ENCODE data around the gene SLC46A3. TPM values are rescaled to one million over a fixed set of nuclear protein-coding genes. Genes with fewer than 3 reads are reported as not detected.

Gene SLC46A3
- total and polyA plus RNA-seq, 2 experiments from 2014 or later, result 27.9 to 48.5 TPM

DNA sequence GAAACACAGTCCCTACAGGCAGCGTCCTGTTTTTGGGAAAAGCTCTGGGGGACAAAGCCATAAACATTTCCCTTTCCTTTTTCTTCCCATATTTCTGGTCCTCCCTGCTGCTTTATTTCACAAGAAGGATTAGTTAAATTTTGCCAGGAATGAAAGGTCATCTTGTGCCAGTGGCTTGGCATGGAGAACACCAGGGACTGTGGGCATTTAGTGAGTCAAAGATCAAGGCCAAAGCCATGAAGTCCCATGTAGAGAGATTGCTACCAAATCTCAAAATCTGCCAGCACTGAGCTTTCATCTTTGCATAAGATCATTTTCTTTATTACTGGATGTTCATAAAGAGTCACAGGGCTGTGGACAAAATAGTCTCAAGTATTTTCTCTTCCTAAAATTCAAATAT is 29.1 kb upstream of the SLC46A3 start:
- H2AFZ ChIP-seq, result no peak overlapping the region
- WGBS (ENCODE audit: low lambda C conversion rate, missing lambda C conversion rate), result 100% methylated on average over 1 of the region's 1 CpG
- no peak for DNase-seq (ENCODE audit: low spot score)
- no peaks in the 10 kb centered on the region for H3K9me3 ChIP-seq (ENCODE audit: low read depth)
- no peaks in the 10 kb centered on the region for H3K4me1 ChIP-seq (ENCODE audit: insufficient read depth)
- no peak overlapping the region for H3K4me2 ChIP-seq
- no peak overlapping the region for H3K4me3 ChIP-seq
- H3K27ac ChIP-seq, result no peak overlapping the region
- TF ChIP-seq, protein P1, sequence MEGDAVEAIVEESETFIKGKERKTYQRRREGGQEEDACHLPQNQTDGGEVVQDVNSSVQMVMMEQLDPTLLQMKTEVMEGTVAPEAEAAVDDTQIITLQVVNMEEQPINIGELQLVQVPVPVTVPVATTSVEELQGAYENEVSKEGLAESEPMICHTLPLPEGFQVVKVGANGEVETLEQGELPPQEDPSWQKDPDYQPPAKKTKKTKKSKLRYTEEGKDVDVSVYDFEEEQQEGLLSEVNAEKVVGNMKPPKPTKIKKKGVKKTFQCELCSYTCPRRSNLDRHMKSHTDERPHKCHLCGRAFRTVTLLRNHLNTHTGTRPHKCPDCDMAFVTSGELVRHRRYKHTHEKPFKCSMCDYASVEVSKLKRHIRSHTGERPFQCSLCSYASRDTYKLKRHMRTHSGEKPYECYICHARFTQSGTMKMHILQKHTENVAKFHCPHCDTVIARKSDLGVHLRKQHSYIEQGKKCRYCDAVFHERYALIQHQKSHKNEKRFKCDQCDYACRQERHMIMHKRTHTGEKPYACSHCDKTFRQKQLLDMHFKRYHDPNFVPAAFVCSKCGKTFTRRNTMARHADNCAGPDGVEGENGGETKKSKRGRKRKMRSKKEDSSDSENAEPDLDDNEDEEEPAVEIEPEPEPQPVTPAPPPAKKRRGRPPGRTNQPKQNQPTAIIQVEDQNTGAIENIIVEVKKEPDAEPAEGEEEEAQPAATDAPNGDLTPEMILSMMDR (IDR thresholded peaks at IDR 0.05; ENCODE audit: poor library complexity), result no peak
- TF ChIP-seq EZH2phosphoT487 (IDR thresholded peaks at IDR 0.05; ENCODE audit: low read depth, severe bottlenecking, unreplicated experiment) (no peak), EZH2 (IDR thresholded peaks at IDR 0.05; ENCODE audit: borderline replicate concordance) (no peak)
- no peaks in the 10 kb centered on the region for H3K79me2 ChIP-seq
- no peaks in the 10 kb centered on the region for H3K9me2 ChIP-seq (replicated peaks; ENCODE audit: insufficient read depth)
- H4K20me1 ChIP-seq (ENCODE audit: insufficient read depth, poor library complexity, severe bottlenecking), result no peaks in the 10 kb centered on the region
- H3K27me3 ChIP-seq, result no peaks in the 10 kb centered on the region
- no peaks in the 10 kb centered on the region for H3K36me3 ChIP-seq (replicated peaks; ENCODE audit: insufficient read depth, low read depth)

DNA sequence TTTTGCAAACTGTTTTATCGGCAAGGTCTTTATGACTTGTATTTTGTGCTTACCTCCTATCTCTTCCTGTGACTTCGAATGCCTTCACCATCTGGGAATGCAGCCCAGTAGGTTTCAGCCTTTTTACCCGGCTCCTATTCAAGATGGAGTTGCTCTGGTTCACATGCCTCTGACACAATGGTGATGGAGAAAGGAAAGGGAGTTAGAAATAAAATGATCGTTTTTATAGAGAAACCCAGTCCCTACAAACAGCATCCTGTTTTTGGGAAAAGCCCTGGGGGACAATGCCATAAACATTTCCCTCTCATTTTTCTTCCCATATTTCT is 27.5 kb upstream of the SLC46A3 start:
- no peak overlapping the region for H2AFZ ChIP-seq
- H3K4me2 ChIP-seq, result no peak overlapping the region
- H3K36me3 ChIP-seq (replicated peaks; ENCODE audit: insufficient read depth, low read depth), result no peaks in the 10 kb centered on the region
- no peak for DNase-seq (ENCODE audit: low spot score)
- no peaks in the 10 kb centered on the region for H3K9me2 ChIP-seq (replicated peaks; ENCODE audit: insufficient read depth)
- no peaks in the 10 kb centered on the region for H3K4me1 ChIP-seq (ENCODE audit: insufficient read depth)
- H3K27ac ChIP-seq, result no peak overlapping the region
- H3K4me3 ChIP-seq, result no peak overlapping the region
- no peaks in the 10 kb centered on the region for H4K20me1 ChIP-seq (ENCODE audit: insufficient read depth, poor library complexity, severe bottlenecking)
- H3K9me3 ChIP-seq (ENCODE audit: low read depth), result no peaks in the 10 kb centered on the region
- H3K27me3 ChIP-seq, result no peaks in the 10 kb centered on the region
- WGBS (ENCODE audit: low lambda C conversion rate, missing lambda C conversion rate), result 72% methylated on average over 4 of the region's 4 CpGs
- no peak for TF ChIP-seq EZH2 (IDR thresholded peaks at IDR 0.05; ENCODE audit: borderline replicate concordance)
- TF ChIP-seq, protein P1 (IDR thresholded peaks at IDR 0.05; ENCODE audit: poor library complexity), result no peak
- no peaks in the 10 kb centered on the region for H3K79me2 ChIP-seq

DNA sequence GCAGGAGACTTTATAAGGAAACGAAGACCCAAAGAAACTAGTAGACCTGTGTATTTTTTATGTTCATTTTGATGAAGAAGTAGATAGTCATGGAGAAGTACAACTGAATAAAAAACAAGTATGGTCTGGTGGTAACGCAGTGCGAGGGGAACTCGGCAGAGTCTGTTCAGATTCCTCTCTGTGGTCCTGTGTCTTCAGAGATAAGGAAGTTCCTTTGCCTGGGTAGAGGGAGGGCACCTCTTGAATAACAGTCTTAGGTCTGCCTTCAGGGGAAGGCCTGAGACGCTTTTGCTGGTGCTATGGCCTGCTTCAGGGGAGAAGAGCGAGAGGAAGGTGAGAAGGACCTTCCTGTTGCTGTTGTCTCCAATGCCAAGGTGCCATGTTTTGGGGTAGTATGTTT is 25.9 kb upstream of the SLC46A3 start:
- TF ChIP-seq, protein P1 (IDR thresholded peaks at IDR 0.05; ENCODE audit: poor library complexity), result no peak
- TF ChIP-seq EZH2phosphoT487 (IDR thresholded peaks at IDR 0.05; ENCODE audit: low read depth, severe bottlenecking, unreplicated experiment), result no peak
- no peak for TF ChIP-seq EZH2 (IDR thresholded peaks at IDR 0.05; ENCODE audit: borderline replicate concordance)
- peak overlapping the region; percentile 15 for H3K27ac ChIP-seq
- no peaks in the 10 kb centered on the region for H3K79me2 ChIP-seq
- no peaks in the 10 kb centered on the region for H4K20me1 ChIP-seq (ENCODE audit: insufficient read depth, poor library complexity, severe bottlenecking)
- H3K4me1 ChIP-seq (ENCODE audit: insufficient read depth), result no peaks in the 10 kb centered on the region
- H2AFZ ChIP-seq, result no peak overlapping the region
- no peaks in the 10 kb centered on the region for H3K27me3 ChIP-seq
- no peak overlapping the region for H3K4me2 ChIP-seq
- no peak overlapping the region for H3K4me3 ChIP-seq
- DNase-seq (ENCODE audit: low spot score), result no peak
- H3K9me3 ChIP-seq (ENCODE audit: low read depth), result no peaks in the 10 kb centered on the region
- no peaks in the 10 kb centered on the region for H3K9me2 ChIP-seq (replicated peaks; ENCODE audit: insufficient read depth)
- 69% methylated on average over 6 of the region's 6 CpGs for WGBS (ENCODE audit: low lambda C conversion rate, missing lambda C conversion rate)
- H3K36me3 ChIP-seq (replicated peaks; ENCODE audit: insufficient read depth, low read depth), result no peaks in the 10 kb centered on the region

DNA sequence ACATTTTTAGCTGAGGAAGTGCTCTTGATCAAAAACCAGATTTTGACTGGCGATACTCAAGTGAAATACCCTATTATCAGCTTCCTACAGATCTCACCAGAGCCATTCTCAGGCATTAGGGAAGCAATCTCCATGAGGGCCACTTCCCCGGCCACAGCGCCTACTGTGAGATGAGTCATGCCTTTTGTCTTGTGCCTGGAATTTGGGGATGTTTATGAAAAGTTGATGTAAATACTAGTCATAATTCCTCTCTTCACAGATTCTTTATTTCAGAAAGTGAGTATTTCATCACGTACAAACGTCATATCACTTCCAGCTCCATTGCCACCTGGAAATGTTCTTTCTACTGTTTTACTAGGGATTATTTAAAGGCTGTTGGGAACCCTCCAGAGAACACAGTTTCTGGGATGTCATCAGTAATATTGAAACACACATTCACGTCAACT is 25.3 kb upstream of the SLC46A3 start:
- no peaks in the 10 kb centered on the region for H3K79me2 ChIP-seq
- no peaks in the 10 kb centered on the region for H3K9me2 ChIP-seq (replicated peaks; ENCODE audit: insufficient read depth)
- H3K9me3 ChIP-seq (ENCODE audit: low read depth), result no peaks in the 10 kb centered on the region
- H3K36me3 ChIP-seq (replicated peaks; ENCODE audit: insufficient read depth, low read depth), result no peaks in the 10 kb centered on the region
- peak overlapping the region; percentile 15 for H3K27ac ChIP-seq
- H3K4me2 ChIP-seq, result no peak overlapping the region
- H2AFZ ChIP-seq, result no peak overlapping the region
- H4K20me1 ChIP-seq (ENCODE audit: insufficient read depth, poor library complexity, severe bottlenecking), result no peaks in the 10 kb centered on the region
- no peak overlapping the region for H3K4me3 ChIP-seq
- no peak for DNase-seq (ENCODE audit: low spot score)
- TF ChIP-seq EZH2 (IDR thresholded peaks at IDR 0.05; ENCODE audit: borderline replicate concordance) (no peak), EZH2phosphoT487 (IDR thresholded peaks at IDR 0.05; ENCODE audit: low read depth, severe bottlenecking, unreplicated experiment) (no peak)
- TF ChIP-seq, protein P1 (IDR thresholded peaks at IDR 0.05; ENCODE audit: poor library complexity), result no peak
- H3K27me3 ChIP-seq, result no peaks in the 10 kb centered on the region
- no peaks in the 10 kb centered on the region for H3K4me1 ChIP-seq (ENCODE audit: insufficient read depth)
- 64% methylated on average over 6 of the region's 6 CpGs for WGBS (ENCODE audit: low lambda C conversion rate, missing lambda C conversion rate)

Data from hepatocyte (in vitro differentiated cells).